Left lobe of liver (tissue), 2 donors: ENCODE results near the gene SORBS2. TPM values are rescaled to one million over a fixed set of nuclear protein-coding genes. Genes with fewer than 3 reads are reported as not detected.
"Not testable (repeated sequence)": the region's sequence is repeated elsewhere in the genome, so short reads cannot be mapped to it uniquely, and the experiment has no call there.

Experiments used
- ATAC-seq: fragments of 200-7000 bp; cut with Tn5 transposase; one replicate; pipeline ENCODE4 v1.9.1; 2020; ENCODE audit warnings: mild to moderate bottlenecking, moderate library complexity
- DNase-seq: peaks from one replicate; pipeline ENCODE4 v3.0.0-alpha.2; 2020; ENCODE audit warnings: low spot score
- total RNA-seq: library from RNA; stranded (reverse); gene quantifications from one replicate; pipeline ENCODE4 v1.2.1, GENCODE V29; 2021
- donor health status: DM: no; HTN: no; CAD: no; lungs with moderate emphysema.
- donor health status: DM: no; HTN: yes; CAD: no.

The SORBS2 gene
- total RNA-seq, 1 donor from 2014 or later = 126 TPM

DNA sequence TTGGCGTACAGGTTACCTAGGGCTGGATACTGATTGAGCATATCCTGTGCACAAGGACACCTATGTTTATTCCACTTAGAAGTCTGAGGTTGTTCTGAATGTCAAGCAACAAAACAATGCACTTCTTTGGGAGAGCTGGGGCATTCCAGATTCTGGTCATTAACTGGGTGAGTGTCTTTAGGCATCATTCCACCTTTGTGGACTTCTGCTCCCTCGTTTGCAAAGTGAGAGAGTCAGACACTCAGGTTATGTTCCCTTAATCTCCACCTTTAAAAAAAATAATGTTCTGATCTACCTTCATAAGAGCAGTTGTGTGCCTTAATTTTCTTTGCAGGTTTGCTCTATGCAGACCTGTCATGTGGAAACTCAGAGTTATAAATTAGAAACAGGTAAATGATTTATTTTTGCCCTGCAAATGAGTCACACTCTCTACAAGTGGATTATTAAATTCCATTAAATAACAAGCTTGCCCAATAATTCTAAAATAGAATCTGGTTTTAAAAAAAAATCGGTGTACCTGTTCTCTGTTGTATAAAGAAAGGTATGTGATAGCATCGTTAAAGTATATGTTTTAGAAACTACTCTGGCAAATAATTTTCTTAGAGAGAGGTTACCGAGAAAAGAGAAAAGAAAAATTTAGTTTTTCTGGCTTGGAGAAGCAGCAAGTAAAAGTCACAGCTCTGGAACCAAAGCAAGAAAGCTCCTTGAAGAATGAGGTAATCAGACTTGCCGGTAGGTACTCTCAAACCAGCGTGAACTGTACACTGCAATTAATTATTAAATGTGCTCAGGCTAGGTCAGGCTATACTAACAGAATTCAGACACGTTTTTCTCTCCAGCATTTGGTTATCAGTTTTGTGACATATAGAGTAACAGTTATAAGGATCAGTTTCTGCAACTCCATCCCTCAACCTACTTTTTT is 93.2 kb downstream of the SORBS2 start:
- DNase-seq (no peak), ATAC-seq (peak; percentile 51)

DNA sequence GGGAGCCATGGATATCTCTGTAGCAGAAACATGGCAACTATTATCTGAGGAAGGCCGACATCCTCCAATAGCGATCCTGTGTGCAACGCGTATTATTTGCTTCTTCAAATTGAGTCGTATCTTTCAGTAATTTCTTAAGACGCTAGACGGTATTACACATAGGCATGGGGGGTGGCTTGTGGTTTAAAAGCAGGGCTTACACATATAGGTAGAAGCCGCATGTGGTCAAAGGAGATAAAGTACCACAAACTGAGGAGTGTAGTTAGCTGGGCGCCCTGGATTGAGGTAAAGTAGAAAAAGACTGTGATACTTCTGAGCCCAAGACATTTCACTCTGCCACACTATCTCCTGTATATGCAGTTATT is 94.6 kb downstream of the SORBS2 start:
- no peak for DNase-seq
- ATAC-seq = no peak

DNA sequence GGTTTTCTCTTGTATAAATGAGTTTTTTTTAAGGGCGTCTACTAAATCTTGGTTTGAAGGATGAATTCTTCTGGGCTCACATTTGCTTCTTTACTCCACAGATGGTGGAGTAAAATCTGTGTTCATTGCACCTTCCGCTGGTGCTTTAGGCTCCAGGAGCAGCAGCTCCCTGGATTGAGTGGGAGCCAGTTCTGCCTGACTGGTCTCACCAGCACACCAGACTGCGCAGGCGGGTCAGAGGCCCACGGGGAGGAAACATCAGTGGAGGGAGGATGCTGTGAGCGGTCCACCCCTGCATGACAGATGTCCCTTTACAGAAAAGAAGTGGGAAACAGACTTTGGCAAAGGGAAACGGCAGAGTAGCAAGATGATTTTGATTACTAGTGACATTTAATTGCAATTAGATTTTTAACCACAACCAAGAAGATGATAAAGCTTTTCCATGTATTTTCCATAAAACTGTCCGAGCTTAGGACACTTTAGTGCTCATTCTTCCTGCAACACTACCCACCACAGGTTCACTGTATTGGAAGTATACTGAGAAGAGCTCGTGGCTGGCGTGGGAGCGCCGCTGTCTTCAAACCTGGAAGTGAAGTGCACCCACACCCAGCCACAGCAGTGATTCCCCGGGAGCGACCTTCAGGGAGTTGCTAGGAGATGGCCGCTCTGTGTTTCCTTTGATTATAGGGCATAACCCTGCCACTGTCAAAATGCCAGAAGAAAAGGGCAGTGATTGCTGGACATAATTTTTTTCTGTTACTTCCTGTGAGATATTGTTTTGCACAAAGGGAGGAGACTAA is 95.2 kb downstream of the SORBS2 start:
- ATAC-seq (no peak), DNase-seq (no peak)

DNA sequence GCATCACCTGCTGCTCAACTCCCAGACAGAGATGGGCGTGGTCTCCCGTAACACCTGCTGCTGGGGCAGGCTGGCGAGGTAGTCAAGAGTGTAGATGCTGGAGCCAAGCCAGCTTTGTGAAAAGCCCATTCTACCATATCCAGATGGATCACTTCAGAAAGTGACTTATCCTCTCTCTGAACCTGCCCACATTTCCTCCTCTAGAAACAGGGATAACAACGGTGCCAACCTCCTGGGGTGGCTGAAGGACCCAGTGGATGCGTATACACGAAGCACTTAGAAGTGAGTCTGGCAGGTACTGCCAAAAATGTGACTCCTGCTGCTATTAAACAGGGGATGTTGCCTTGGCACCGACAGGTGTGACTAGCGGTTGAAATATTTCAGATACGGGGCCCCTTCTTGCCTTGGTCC is 95.8 kb downstream of the SORBS2 start:
- DNase-seq (no peak), ATAC-seq (no peak)

DNA sequence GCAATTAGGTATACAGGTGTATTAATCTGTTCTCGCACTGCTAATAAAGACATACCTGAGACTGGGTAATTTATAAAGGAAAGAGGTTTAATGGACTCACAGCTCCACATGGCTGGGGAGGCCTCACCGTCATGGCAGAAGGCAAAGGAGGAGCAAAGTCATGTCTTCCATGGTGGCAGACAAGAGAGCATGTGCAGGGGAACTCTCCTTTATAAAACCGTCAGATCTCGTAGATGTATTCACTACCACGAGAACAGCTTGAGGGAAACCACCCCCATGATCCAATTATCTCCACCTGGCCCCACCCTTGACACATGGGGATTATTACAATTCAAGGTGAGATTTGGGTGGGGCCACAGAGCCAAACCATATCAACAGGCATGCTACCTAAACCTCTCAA is 97.5 kb downstream of the SORBS2 start:
- not testable (repeated sequence) for ATAC-seq, DNase-seq

DNA sequence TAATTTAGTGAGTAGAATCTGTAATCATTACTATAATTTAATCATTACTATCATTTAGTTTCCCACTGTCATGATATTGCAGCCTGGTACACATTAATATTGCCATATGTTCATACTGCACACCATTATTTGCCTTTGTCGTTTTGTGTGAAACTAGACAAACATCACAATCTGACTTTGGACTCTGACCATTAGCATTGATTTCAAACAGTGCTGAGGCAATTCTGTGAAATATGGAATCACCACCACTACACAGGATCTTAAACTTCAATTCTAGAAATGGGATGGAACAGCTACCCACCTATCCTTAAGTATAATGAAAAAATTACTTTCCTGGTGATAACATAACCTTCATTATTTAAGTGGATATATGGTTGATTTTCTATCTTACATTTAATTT is 98.3 kb downstream of the SORBS2 start:
- no peak for DNase-seq
- ATAC-seq = peak; percentile 37

DNA sequence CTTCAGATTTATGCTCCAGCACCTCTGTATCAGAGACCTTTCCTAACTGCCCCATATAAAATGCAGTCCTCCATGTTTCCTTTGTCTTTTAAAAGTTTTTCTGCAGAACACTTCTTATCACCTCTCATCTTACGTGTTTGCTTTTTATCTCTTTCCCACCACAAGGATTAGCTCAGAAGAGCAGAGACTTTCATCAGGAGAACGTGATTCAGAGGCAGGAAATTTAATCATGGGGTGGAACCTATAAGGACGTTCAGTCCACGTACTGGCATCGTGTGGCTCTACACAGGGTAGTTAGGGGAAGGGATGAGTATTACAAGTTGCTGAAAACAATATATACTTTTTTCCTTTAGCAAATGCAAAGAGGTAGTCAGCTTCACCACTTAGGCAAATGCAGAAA is 98.7 kb downstream of the SORBS2 start:
- DNase-seq (no peak), ATAC-seq (no peak)

DNA sequence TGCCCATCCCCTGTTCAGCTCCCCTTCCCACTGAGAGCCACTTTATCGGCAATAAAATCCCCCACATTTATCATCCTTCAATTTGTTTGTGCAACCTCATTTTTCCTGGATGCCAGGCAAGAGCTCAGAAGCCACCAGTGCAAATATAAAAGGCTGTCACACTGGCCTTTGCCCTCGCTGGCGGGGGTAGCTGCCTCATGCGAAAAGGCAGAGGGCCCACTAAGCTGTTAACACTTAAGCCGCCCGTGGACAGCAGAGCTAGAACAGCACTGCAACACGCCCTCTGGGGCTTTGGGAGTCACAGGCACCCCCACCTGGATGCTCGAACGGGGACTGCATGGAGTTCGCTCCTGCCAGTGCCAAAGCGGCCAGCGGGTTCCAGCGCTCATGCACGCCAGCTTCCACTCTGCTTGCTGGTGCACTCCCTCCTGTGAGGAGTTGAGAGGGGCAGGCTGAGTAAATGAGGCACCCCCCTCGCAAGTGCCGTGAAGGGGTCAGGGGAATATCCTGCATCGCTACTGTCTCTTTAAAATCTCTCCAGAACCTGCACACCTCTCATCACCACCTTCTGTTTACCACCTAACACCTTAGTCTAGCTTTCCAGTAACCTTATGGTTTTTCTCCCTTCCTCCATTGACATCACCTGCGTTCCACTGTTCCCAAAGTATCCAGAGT is 99.5 kb downstream of the SORBS2 start:
- ATAC-seq = peak; percentile 79
- DNase-seq = peak; percentile 94

DNA sequence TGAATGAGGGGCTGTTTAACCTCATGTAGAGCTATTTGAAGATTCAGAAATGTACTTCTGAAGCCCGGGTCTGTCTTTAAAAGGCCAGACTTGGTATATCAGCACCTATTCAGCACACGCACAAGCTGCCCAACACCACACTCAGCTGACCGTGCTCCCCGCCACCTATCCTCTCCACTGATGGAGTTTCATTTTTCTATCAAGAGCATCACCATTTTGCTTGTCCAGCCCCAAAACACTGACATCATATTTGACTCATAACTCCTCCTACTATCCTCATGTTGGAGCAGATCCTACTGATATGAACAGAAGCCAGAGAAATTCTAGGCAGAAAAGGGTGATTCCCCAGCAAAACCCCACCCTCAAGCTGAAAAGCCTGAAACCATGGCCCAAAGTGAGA is 100.3 kb downstream of the SORBS2 start:
- ATAC-seq (peak; percentile 53), DNase-seq (no peak)

DNA sequence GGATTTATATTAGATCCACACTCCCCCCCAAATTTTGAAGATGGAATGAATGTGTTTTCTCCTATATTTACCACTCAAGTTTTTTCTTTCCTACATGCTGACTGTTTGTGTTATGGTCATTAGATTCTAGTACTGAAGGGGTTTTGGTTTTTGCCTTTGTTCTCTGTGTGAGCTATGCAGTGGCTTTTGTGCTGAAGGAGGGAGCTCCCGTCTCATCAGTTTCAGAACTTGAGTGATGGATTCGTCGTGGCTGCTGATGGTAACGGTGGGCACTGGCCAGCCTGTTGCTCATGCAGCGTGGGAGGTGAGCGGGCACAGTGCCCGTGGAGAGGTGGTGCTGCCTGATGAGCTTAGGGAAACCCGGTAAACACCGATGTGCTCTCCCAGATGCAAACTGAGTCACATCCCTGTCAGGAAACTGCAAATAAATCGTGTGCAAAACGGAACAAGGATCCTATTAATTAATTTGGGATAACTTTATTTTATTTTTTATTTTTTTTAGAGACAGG is 101.5 kb downstream of the SORBS2 start:
- DNase-seq = peak; percentile 79
- peak; percentile 36 for ATAC-seq

DNA sequence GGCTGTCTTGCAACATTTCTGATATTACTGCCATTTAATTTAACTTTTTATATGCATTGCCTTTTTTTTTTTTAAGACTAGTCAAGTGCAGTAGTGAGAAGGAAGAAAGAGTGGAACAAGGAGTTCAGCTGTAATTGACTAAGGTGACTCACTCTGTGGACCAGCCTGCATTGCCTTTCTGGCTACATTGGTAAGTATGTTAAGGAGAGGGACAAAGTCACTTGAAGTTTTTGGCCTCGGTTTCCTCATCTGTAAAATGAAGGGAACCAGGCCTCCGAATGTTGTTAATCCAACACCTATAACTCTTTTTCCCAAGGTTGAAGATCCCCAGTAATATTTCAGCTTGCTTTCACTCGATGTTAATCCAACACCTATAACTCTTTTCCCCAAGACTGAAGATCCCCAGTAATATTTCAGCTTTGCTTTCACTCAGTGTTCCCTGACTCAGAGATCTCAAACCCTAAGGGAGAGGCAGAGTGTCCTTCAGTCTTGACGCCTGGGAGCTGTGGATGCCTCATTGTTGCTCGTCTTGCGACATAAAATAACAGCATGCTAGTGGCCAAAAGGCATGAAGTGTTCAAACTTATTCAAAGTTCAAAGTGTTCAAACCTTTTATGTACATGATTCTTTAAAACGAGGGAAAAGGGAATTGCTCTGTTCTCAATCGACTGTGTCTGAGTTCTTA is 102.0 kb downstream of the SORBS2 start:
- DNase-seq (peak; percentile 67), ATAC-seq (peak; percentile 34)

DNA sequence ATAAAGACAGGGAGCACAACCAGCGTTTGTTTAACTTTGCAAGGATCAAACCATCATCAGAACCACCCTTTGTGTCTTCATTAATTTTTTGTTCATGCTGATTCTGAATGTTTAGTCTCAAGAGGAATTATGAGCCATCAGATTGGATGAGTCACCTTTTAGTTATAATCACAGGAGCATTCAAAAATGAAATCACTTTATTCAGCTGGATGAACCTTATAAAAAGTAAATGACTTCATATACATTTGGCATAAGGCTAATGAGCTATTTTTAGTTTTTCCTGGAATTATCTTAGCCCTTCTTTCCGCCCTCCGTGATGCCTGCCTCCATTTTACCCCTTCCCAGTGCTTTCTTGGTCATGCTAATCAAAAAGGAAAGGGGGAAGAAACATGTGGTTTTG is 103.6 kb downstream of the SORBS2 start:
- ATAC-seq (no peak), DNase-seq (no peak)

DNA sequence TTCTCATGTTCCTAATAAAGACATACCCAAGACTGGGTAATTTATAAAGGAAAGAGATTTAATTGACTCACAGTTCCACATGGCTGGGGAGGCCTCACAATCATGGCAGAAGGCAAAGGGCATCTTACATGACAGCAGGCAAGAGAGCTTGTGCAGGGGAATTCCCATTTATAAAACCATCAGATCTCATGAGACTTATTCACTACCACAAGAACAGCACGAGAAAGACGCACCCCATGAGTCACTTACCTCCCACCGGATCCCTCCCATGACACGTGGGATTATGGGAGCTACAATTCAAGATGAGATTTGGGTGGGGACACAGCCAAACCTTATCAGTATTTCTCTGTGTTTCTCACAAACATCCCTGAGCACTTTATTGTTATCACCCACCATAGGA is 104.4 kb downstream of the SORBS2 start:
- DNase-seq, ATAC-seq: not testable (repeated sequence)

DNA sequence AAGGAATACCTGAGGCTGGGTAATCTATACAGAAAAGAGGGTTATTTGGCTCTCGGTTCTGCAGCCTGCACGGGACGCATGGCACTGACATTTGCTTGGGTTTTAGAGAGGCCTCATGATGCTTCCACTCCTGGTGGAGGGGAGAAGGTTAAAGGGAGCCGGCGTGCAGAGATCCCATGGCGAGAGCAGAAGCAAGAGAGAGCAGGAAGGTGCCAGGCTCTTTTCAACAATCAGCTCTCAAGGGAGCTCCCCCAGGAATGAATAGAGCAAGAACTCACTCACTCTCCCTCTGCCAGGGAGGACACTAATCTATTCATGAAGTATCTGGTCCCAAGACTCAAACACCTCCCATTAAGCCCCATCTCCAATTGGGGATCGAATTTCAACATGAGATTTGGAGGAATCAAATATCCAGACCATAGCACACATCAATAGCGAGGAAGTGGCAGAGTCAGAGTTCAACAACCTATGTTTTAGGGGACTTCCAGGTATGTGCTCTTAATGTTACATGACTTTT is 109.8 kb downstream of the SORBS2 start:
- DNase-seq = no peak
- no peak for ATAC-seq

DNA sequence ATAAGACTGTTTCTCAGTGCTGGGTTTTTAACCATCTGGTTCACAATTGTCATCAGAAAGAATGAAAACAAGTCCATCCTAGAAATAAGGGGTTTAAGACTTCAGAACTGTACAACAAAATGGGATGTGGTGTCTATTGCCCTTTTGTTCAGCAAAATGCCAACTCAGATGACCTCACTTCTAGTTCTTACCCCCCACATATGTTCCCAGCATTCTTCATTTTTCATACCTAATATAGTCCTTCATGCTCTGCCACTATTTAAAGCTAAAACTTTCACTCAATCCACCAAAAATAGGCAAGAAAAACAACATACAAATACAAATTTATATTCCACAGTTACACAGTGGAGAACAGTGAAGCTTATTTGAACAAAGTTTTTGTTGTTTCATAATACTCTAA is 111.4 kb downstream of the SORBS2 start:
- ATAC-seq (peak; percentile 41), DNase-seq (no peak)

DNA sequence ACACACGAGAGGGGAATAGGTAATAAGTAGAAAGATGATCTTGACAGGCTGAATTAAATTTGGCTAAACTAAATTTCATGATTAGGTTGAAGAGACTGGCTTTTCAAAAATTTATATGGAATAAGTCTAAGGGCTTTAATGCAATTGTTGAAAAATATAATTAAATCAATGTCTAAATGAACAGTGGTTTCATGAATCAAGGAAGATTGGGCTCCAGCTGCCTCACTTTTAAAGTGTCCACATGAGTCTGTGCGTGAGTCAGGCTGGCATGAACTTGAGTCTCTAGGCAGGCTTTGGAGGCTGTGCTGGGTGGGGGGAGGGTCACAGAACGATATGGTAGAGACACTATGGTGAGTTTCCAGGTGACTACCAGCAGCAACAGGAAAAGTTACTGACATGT is 111.9 kb downstream of the SORBS2 start:
- DNase-seq = no peak
- peak; percentile 35 for ATAC-seq

DNA sequence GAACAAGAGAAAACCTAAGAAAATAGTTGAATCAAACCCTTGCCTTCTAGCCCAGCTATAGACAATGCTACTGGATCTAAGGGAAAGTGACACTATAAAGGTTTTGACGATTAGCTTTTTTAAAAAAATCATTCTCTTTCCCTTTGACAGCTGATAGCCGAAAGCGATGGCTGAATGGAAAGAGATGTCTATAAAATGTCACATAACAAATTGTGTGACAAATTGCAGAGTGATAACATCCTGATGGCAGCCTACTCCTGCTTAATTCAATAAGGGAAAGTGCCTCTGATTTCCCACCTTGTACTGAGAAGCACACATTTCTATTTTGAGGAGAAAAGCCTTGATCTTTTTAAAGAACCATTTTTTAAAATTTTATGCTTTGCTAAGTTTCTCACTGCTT is 114.5 kb downstream of the SORBS2 start:
- no peak for ATAC-seq
- DNase-seq = no peak

DNA sequence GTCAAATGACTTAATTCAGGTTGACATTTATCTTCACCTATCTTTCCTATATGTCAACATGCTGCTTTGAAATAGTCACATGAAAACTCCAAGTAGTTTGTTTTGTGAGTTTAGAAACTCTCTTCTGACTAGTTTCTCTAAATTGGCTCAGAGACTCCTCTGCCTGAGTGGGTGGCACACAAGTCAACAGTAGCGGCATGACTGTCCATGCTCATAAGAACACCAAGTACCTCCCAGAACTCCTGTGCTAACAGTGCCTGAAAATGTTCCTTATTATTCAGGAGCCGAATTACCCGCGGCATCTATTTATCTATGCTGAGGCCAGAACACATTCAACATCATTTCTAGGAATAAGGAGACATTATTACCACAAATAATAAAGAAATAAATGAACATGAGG is 116.3 kb downstream of the SORBS2 start:
- ATAC-seq = peak; percentile 55
- DNase-seq = no peak

DNA sequence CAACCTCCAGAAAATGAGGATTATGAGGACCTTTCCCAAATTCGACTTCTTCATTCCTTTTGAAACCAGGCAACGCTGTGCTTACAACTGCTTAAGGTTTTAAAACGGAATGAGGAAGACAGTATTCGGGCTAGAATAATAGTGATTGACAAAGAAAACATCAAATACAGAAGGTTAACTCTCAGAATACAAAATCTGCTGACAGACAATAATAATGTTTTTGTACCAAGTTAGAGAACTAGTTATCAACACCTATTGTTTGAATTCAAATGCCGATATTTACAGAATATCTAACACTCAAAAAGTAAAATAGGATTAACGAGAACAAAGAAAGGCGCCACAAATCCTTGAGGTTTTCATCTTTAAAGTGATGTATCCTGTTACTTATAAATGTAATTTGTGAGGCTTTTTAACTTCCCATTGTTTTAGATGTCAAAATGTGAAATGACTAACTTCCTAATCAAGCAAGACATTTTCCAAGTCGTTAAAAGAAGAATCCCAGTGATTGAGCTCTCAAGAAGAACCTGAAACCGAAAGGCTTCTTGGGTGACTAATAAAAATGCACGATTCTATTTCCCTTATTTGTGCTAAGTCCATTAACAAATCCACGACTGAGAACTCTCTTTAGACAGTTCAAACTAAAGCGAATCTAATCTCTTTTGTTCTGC is 118.3 kb downstream of the SORBS2 start:
- DNase-seq (no peak), ATAC-seq (no peak)

DNA sequence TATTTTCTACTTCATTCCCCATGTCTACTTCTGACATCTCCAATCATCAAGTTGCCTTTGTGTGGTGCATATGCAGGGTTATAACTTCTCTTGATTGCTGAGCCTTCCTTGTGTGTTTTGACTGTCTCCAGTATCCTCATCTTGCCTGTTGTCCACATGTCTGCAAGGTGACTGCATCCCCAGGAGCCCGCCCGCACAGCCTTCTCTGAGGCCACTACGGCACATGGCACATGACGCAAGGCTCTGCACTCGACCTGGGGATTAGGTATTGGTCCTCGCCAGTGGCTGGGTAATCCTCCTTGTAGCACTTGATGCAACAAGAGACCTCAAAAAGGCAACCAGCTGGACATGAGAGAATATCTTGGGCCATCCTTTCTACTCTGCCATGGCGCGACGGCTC is 122.6 kb downstream of the SORBS2 start:
- no peak for DNase-seq

More for the DNA sequence above, 122.6 kb downstream of the SORBS2 start:
- ATAC-seq = peak; percentile 27
